CD4-positive, alpha-beta T cell treated with Interleukin-6 at 100 ng/mL for 8 hours (primary cell): ENCODE results near the gene ATXN2.

Experiments used
- DNase-seq: peaks from one replicate; pipeline ENCODE4 v3.0.0-alpha.2; 2020; ENCODE audit warnings: mixed read lengths, low spot score

ATXN2 gene

GRCh38 chr12:111437816-111438454, 161.2 kb downstream of the ATXN2 start:
- no peak for DNase-seq

GRCh38 chr12:111436811-111437210, 162.3 kb downstream of the ATXN2 start:
- no peak for DNase-seq

GRCh38 chr12:111436266-111436665, 162.8 kb downstream of the ATXN2 start:
- no peak for DNase-seq

GRCh38 chr12:111435661-111436201, 163.4 kb downstream of the ATXN2 start:
- DNase-seq: no peak

GRCh38 chr12:111434680-111435338, 164.3 kb downstream of the ATXN2 start:
- DNase-seq: peak; percentile 81

GRCh38 chr12:111434049-111434448, 165.1 kb downstream of the ATXN2 start:
- DNase-seq: no peak

GRCh38 chr12:111431772-111432171, 167.3 kb downstream of the ATXN2 start:
- no peak for DNase-seq

- peak; percentile 66 for DNase-seq
Measured at GRCh38 chr12:111430433-111431353, 168.4 kb downstream of the ATXN2 start.

GRCh38 chr12:111429828-111430432, 169.2 kb downstream of the ATXN2 start:
- DNase-seq: peak; percentile 61

GRCh38 chr12:111428728-111429175, 170.4 kb downstream of the ATXN2 start:
- DNase-seq: peak; percentile 47

- no peak for DNase-seq
Measured at GRCh38 chr12:111428081-111428727, 170.9 kb downstream of the ATXN2 start.

- no peak for DNase-seq
Measured at GRCh38 chr12:111427417-111428074, 171.6 kb downstream of the ATXN2 start.

- DNase-seq: peak; percentile 49
Measured at GRCh38 chr12:111426344-111427185, 172.6 kb downstream of the ATXN2 start.

- DNase-seq: no peak
Measured at GRCh38 chr12:111425655-111426054, 173.5 kb downstream of the ATXN2 start.

- no peak for DNase-seq
Measured at GRCh38 chr12:111424793-111425251, 174.3 kb downstream of the ATXN2 start.

- no peak for DNase-seq
Measured at GRCh38 chr12:111424189-111424792, 174.8 kb downstream of the ATXN2 start.

- DNase-seq: no peak
Measured at GRCh38 chr12:111420494-111420893, 178.6 kb downstream of the ATXN2 start.

GRCh38 chr12:111419784-111420183, 179.3 kb downstream of the ATXN2 start:
- DNase-seq: no peak

- no peak for DNase-seq
Measured at GRCh38 chr12:111418594-111418880, 180.6 kb downstream of the ATXN2 start.
